ENCODE data around the gene EPG5.

EPG5 gene

GRCh38 chr18:45891806-45892205 lies 75.3 kb downstream of the EPG5 start:
- no peak overlapping the region for H3K4me3 ChIP-seq

GRCh38 chr18:45890606-45891005 lies 76.5 kb downstream of the EPG5 start:
- no peak overlapping the region for H3K27ac ChIP-seq
- H3K9ac ChIP-seq, result no peak overlapping the region
- peaks cover 34 to 98% (median 72%) of the 10 kb centered on the region in 11 experiments for H3K36me3 ChIP-seq
- no peak overlapping the region for H3K4me2 ChIP-seq
- TF ChIP-seq Cebpa-rat (IDR thresholded peaks at IDR 0.05), result no peak
- no peaks in the 10 kb centered on the region; a peak in 1 of 22 replicates for H4K20me1 ChIP-seq
- no peaks in the 10 kb centered on the region for H3K27me3 ChIP-seq
- H3K4me3 ChIP-seq, result no peak overlapping the region
- no peaks in the 10 kb centered on the region for H3K9me3 ChIP-seq (replicated peaks in 1 of 11)
- peaks cover 0 to 13% (median 0%) of the 10 kb centered on the region in 10 experiments; a peak in 3 of 20 replicates for H3K4me1 ChIP-seq

More at GRCh38 chr18:45891806-45892205, 75.3 kb downstream of the EPG5 start:
- Histone ChIP-seq H3K27ac (no peak overlapping the region), H3K27me3 (no peaks in the 10 kb centered on the region), H4K20me1 (no peaks in the 10 kb centered on the region; a peak in 1 of 22 replicates), H3K4me1 (peaks cover 0 to 13% (median 0%) of the 10 kb centered on the region in 10 experiments; a peak in 3 of 20 replicates), H3K9me3 (replicated peaks in 1 of 11) (no peaks in the 10 kb centered on the region), H3K36me3 (peaks cover 41 to 100% (median 73%) of the 10 kb centered on the region in 11 experiments), H3K9ac (no peak overlapping the region), H3K4me2 (no peak overlapping the region)
- TF ChIP-seq Cebpa-rat (IDR thresholded peaks at IDR 0.05), result no peak

GRCh38 chr18:45889419-45890064 lies 77.6 kb downstream of the EPG5 start:
- H3K27me3 ChIP-seq, result no peaks in the 10 kb centered on the region
- TF ChIP-seq Cebpa-rat (IDR thresholded peaks at IDR 0.05), result no peak
- no peak overlapping the region for H3K4me2 ChIP-seq
- H3K9me3 ChIP-seq (replicated peaks in 1 of 11), result no peaks in the 10 kb centered on the region
- H3K9ac ChIP-seq, result no peak overlapping the region
- peaks cover 0 to under 1% (median 0%) of the 10 kb centered on the region in 11 experiments; a peak in 1 of 22 replicates for H4K20me1 ChIP-seq
- H3K4me3 ChIP-seq, result no peak overlapping the region
- H3K36me3 ChIP-seq, result peaks cover 35 to 98% (median 66%) of the 10 kb centered on the region in 11 experiments
- no peak overlapping the region for H3K27ac ChIP-seq
- H3K4me1 ChIP-seq, result peaks cover 0 to 13% (median 0%) of the 10 kb centered on the region in 10 experiments; a peak in 3 of 20 replicates

GRCh38 chr18:45887585-45887984 lies 79.5 kb downstream of the EPG5 start:
- TF ChIP-seq Cebpa-rat (IDR thresholded peaks at IDR 0.05), result no peak
- no peak overlapping the region for H3K9ac ChIP-seq
- H3K27ac ChIP-seq, result no peak overlapping the region
- peaks cover 0 to 7% (median 0%) of the 10 kb centered on the region in 10 experiments; a peak in 3 of 20 replicates for H3K4me1 ChIP-seq
- H4K20me1 ChIP-seq, result peaks cover 0 to 5% (median 0%) of the 10 kb centered on the region in 11 experiments; a peak in 1 of 22 replicates
- H3K4me2 ChIP-seq, result no peak overlapping the region
- H3K9me3 ChIP-seq (replicated peaks in 1 of 11), result no peaks in the 10 kb centered on the region
- H3K4me3 ChIP-seq, result no peak overlapping the region
- H3K36me3 ChIP-seq, result peaks cover 48 to 98% (median 73%) of the 10 kb centered on the region in 11 experiments
- H3K27me3 ChIP-seq, result no peaks in the 10 kb centered on the region

- no peak overlapping the region for H3K27ac ChIP-seq
- no peak overlapping the region for H3K9ac ChIP-seq
- H3K36me3 ChIP-seq, result peaks cover 56 to 97% (median 84%) of the 10 kb centered on the region in 11 experiments
- H3K9me3 ChIP-seq (replicated peaks in 1 of 11), result peaks cover 0 to 9% (median 4%) of the 10 kb centered on the region in 11 experiments; a peak in 15 of 22 replicates
- no peaks in the 10 kb centered on the region for H3K27me3 ChIP-seq
- H4K20me1 ChIP-seq, result peaks cover 0 to 19% (median 6%) of the 10 kb centered on the region in 11 experiments; a peak in 10 of 22 replicates
- H3K4me1 ChIP-seq, result no peaks in the 10 kb centered on the region
- H3K4me3 ChIP-seq, result no peak overlapping the region
- H3K4me2 ChIP-seq, result no peak overlapping the region
- no peak for TF ChIP-seq Cebpa-rat (IDR thresholded peaks at IDR 0.05)
Measured at GRCh38 chr18:45880876-45881558, 86.1 kb downstream of the EPG5 start.

GRCh38 chr18:45879681-45880655 lies 87.2 kb downstream of the EPG5 start:
- TF ChIP-seq Cebpa-rat (IDR thresholded peaks at IDR 0.05), result no peak
- Histone ChIP-seq H3K36me3 (peaks cover 63 to 99% (median 91%) of the 10 kb centered on the region in 11 experiments), H3K4me3 (no peak overlapping the region), H3K9ac (no peak overlapping the region), H3K27me3 (no peaks in the 10 kb centered on the region), H3K9me3 (replicated peaks in 1 of 11) (peaks cover 0 to 16% (median 12%) of the 10 kb centered on the region in 11 experiments; a peak in 16 of 22 replicates), H3K4me1 (peaks cover under 1 to 7% (median 2%) of the 10 kb centered on the region in 10 experiments; a peak in 15 of 20 replicates), H3K27ac (no peak overlapping the region), H3K4me2 (no peak overlapping the region), H4K20me1 (peaks cover 0 to 19% (median 6%) of the 10 kb centered on the region in 11 experiments; a peak in 10 of 22 replicates)

- Histone ChIP-seq H3K9ac (no peak overlapping the region), H3K4me3 (no peak overlapping the region), H3K9me3 (replicated peaks in 1 of 11) (peaks cover 0 to 42% (median 36%) of the 10 kb centered on the region in 11 experiments; a peak in 19 of 22 replicates), H3K4me1 (peaks cover 8 to 13% (median 10%) of the 10 kb centered on the region in 10 experiments; a peak in 17 of 20 replicates), H3K27ac (no peak overlapping the region), H3K27me3 (no peaks in the 10 kb centered on the region), H4K20me1 (peaks cover 0 to 19% (median 4%) of the 10 kb centered on the region in 11 experiments; a peak in 10 of 22 replicates), H3K36me3 (peaks cover 69 to 97% (median 91%) of the 10 kb centered on the region in 11 experiments), H3K4me2 (no peak overlapping the region)
- no peak for TF ChIP-seq Cebpa-rat (IDR thresholded peaks at IDR 0.05)
Measured at GRCh38 chr18:45877403-45877802, 89.7 kb downstream of the EPG5 start.

- no peaks in the 10 kb centered on the region for H3K27me3 ChIP-seq
- H3K4me3 ChIP-seq, result no peak overlapping the region
- TF ChIP-seq Cebpa-rat (IDR thresholded peaks at IDR 0.05), result no peak
- H3K4me1 ChIP-seq, result peaks cover 8 to 13% (median 10%) of the 10 kb centered on the region in 10 experiments; a peak in 17 of 20 replicates
- peaks cover 70 to 96% (median 92%) of the 10 kb centered on the region in 11 experiments for H3K36me3 ChIP-seq
- peaks cover 0 to 50% (median 40%) of the 10 kb centered on the region in 11 experiments; a peak in 19 of 22 replicates for H3K9me3 ChIP-seq (replicated peaks in 1 of 11)
- no peak overlapping the region for H3K27ac ChIP-seq
- peaks cover 0 to 14% (median 4%) of the 10 kb centered on the region in 11 experiments; a peak in 9 of 22 replicates for H4K20me1 ChIP-seq
- H3K4me2 ChIP-seq, result no peak overlapping the region
- H3K9ac ChIP-seq, result no peak overlapping the region
Measured at GRCh38 chr18:45876161-45876560, 91.0 kb downstream of the EPG5 start.

Measured in BLaER1 treated with 17β-estradiol and CSF1 and Interleukin-3, amounts not matched to agents 10 nM and 100 nM (cell line).